HG02588 (cell line): ENCODE results near the gene PARVA.

Experiments
- ATAC-seq: cut with Tn5 transposase; IDR thresholded peaks from one replicate; pipeline ENCODE4 v1.9.1; 2021; ENCODE audit warnings: mild to moderate bottlenecking, moderate library complexity; ENCODE audit not compliant: unreplicated experiment

The PARVA gene

GRCh38 chr11:12544986-12545775 is 167.8 kb downstream of the PARVA start:
- ATAC-seq, result no peak

GRCh38 chr11:12546122-12546521 is 168.8 kb downstream of the PARVA start:
- ATAC-seq, result no peak

GRCh38 chr11:12546660-12547059 is 169.3 kb downstream of the PARVA start:
- ATAC-seq, result no peak

- ATAC-seq, result no peak
Measured at GRCh38 chr11:12547953-12548650, 170.7 kb downstream of the PARVA start.

GRCh38 chr11:12552692-12553091 is 175.3 kb downstream of the PARVA start:
- no peak for ATAC-seq

GRCh38 chr11:12554122-12554521 is 176.8 kb downstream of the PARVA start:
- no peak for ATAC-seq

- ATAC-seq, result no peak
Measured at GRCh38 chr11:12556155-12556554, 178.8 kb downstream of the PARVA start.

GRCh38 chr11:12556788-12557384 is 179.5 kb downstream of the PARVA start:
- ATAC-seq, result no peak

- no peak for ATAC-seq
Measured at GRCh38 chr11:12559011-12559410, 181.6 kb downstream of the PARVA start.

GRCh38 chr11:12560362-12560761 is 183.0 kb downstream of the PARVA start:
- no peak for ATAC-seq

GRCh38 chr11:12560861-12561260 is 183.5 kb downstream of the PARVA start:
- ATAC-seq, result no peak

GRCh38 chr11:12564012-12564411 is 186.6 kb downstream of the PARVA start:
- no peak for ATAC-seq

GRCh38 chr11:12565406-12565805 is 188.0 kb downstream of the PARVA start:
- no peak for ATAC-seq

GRCh38 chr11:12567746-12568460 is 190.5 kb downstream of the PARVA start:
- no peak for ATAC-seq

GRCh38 chr11:12569499-12570425 is 192.4 kb downstream of the PARVA start:
- no peak for ATAC-seq

- ATAC-seq, result no peak
Measured at GRCh38 chr11:12573707-12574485, 196.5 kb downstream of the PARVA start.

- ATAC-seq, result no peak
Measured at GRCh38 chr11:12577725-12578644, 200.6 kb downstream of the PARVA start.

GRCh38 chr11:12581416-12581815 is 204.0 kb downstream of the PARVA start:
- ATAC-seq, result no peak
